Measurements from ENCODE around the gene KLHDC10. TPM values are rescaled to one million over a fixed set of nuclear protein-coding genes. Genes with fewer than 3 reads are reported as not detected.

The KLHDC10 gene
- total RNA-seq, 1 experiment from 2014 or later, result 21.6 TPM

GRCh38 chr7:130099331-130099730 is 29.0 kb downstream of the KLHDC10 start:
- ChIA-PET CTCF (no interaction called here), POLR2A (ENCODE audit: unreplicated experiment) (no interaction called here)
- no peak overlapping the region for H3K4me3 ChIP-seq (ENCODE audit: low read length)
- no peaks in the 10 kb centered on the region for H4K20me1 ChIP-seq (ENCODE audit: low read length)
- no peaks in the 10 kb centered on the region for H3K9me3 ChIP-seq (ENCODE audit: low read length)
- no peaks in the 10 kb centered on the region for H3K79me2 ChIP-seq (ENCODE audit: low read length)
- H3K27me3 ChIP-seq (ENCODE audit: low read length), result no peaks in the 10 kb centered on the region
- H3F3A ChIP-seq (ENCODE audit: low read length, unreplicated experiment), result no peaks in the 10 kb centered on the region
- no peak for DNase-seq
- no peaks in the 10 kb centered on the region for H3K36me3 ChIP-seq (ENCODE audit: low read depth, low read length)
- no peaks in the 10 kb centered on the region for H3K4me1 ChIP-seq (ENCODE audit: insufficient read depth, low read length)
- no peak overlapping the region for H3K27ac ChIP-seq (ENCODE audit: low read length)
- no peak overlapping the region for H3K9ac ChIP-seq (ENCODE audit: low read length)
- H3K4me2 ChIP-seq (ENCODE audit: low read length), result no peak overlapping the region
- no peak overlapping the region for H2AFZ ChIP-seq (ENCODE audit: low read length)
- intact Hi-C loops (cut with micrococcal nuclease), result no loop called here
- BruUV-seq (replicated peaks), result no TSS peak
- no peaks in the 10 kb centered on the region for H3K9me2 ChIP-seq (replicated peaks; ENCODE audit: low read length)
- no peak for TF ChIP-seq EZH2 (IDR thresholded peaks at IDR 0.05; ENCODE audit: low read length, unreplicated experiment)
- TF ChIP-seq EZH2phosphoT487 (IDR thresholded peaks at IDR 0.05; ENCODE audit: borderline replicate concordance, low read length), result no peak
- TF ChIP-seq CTCF (conservative IDR thresholded peaks at IDR 0.05; ENCODE audit: low read depth, low read length), result no peak
- no peak for ATAC-seq

- CTCF ChIA-PET, result no interaction called here
- no peak for TF ChIP-seq EZH2phosphoT487 (IDR thresholded peaks at IDR 0.05; ENCODE audit: borderline replicate concordance, low read length)
- TF ChIP-seq EZH2 (IDR thresholded peaks at IDR 0.05; ENCODE audit: low read length, unreplicated experiment), result no peak
- TF ChIP-seq CTCF (conservative IDR thresholded peaks at IDR 0.05; ENCODE audit: low read depth, low read length), result no peak
Observed at GRCh38 chr7:130102588-130102987, 32.3 kb downstream of the KLHDC10 start.

GRCh38 chr7:130107949-130108674 is 37.8 kb downstream of the KLHDC10 start:
- POLR2A ChIA-PET (ENCODE audit: unreplicated experiment), result interaction anchor here (0.6 kb wide), 1 partner anchor 12 kb away, joined by 5 read pairs; no protein-coding TSS in a partner anchor
- TF ChIP-seq CTCF (conservative IDR thresholded peaks at IDR 0.05; ENCODE audit: low read depth, low read length) (no peak), EZH2 (IDR thresholded peaks at IDR 0.05; ENCODE audit: low read length, unreplicated experiment) (no peak), EZH2phosphoT487 (IDR thresholded peaks at IDR 0.05; ENCODE audit: borderline replicate concordance, low read length) (no peak)
- H3K4me1 ChIP-seq (ENCODE audit: insufficient read depth, low read length), result no peaks in the 10 kb centered on the region
- ATAC-seq (no peak), DNase-seq (no peak)
- no peaks in the 10 kb centered on the region for H3K9me2 ChIP-seq (replicated peaks; ENCODE audit: low read length)
- H3K27ac ChIP-seq (ENCODE audit: low read length), result no peak overlapping the region
- H3K27me3 ChIP-seq (ENCODE audit: low read length), result no peaks in the 10 kb centered on the region
- H3K9ac ChIP-seq (ENCODE audit: low read length), result no peak overlapping the region
- no TSS peak for BruUV-seq (replicated peaks)
- H3K79me2 ChIP-seq (ENCODE audit: low read length), result no peaks in the 10 kb centered on the region
- no peaks in the 10 kb centered on the region for H3K9me3 ChIP-seq (ENCODE audit: low read length)
- H3K36me3 ChIP-seq (ENCODE audit: low read depth, low read length), result no peaks in the 10 kb centered on the region
- H4K20me1 ChIP-seq (ENCODE audit: low read length), result no peaks in the 10 kb centered on the region
- H3F3A ChIP-seq (ENCODE audit: low read length, unreplicated experiment), result no peaks in the 10 kb centered on the region
- H3K4me3 ChIP-seq (ENCODE audit: low read length), result no peak overlapping the region
- intact Hi-C loops (cut with micrococcal nuclease), result no loop called here
- CTCF ChIA-PET, result no interaction called here
- no peak overlapping the region for H2AFZ ChIP-seq (ENCODE audit: low read length)
- no peak overlapping the region for H3K4me2 ChIP-seq (ENCODE audit: low read length)

More at GRCh38 chr7:130102588-130102987, 32.3 kb downstream of the KLHDC10 start:
- no peaks in the 10 kb centered on the region for H3K79me2 ChIP-seq (ENCODE audit: low read length)
- POLR2A ChIA-PET (ENCODE audit: unreplicated experiment), result no interaction called here
- no peak overlapping the region for H3K27ac ChIP-seq (ENCODE audit: low read length)
- H3K4me3 ChIP-seq (ENCODE audit: low read length), result no peak overlapping the region
- no peak overlapping the region for H2AFZ ChIP-seq (ENCODE audit: low read length)
- H4K20me1 ChIP-seq (ENCODE audit: low read length), result no peaks in the 10 kb centered on the region
- ATAC-seq (no peak), DNase-seq (no peak)
- no peak overlapping the region for H3K4me2 ChIP-seq (ENCODE audit: low read length)
- intact Hi-C loops (cut with micrococcal nuclease), result no loop called here
- H3K4me1 ChIP-seq (ENCODE audit: insufficient read depth, low read length), result no peaks in the 10 kb centered on the region
- H3F3A ChIP-seq (ENCODE audit: low read length, unreplicated experiment), result no peaks in the 10 kb centered on the region
- H3K9me2 ChIP-seq (replicated peaks; ENCODE audit: low read length), result no peaks in the 10 kb centered on the region
- no peaks in the 10 kb centered on the region for H3K9me3 ChIP-seq (ENCODE audit: low read length)
- H3K36me3 ChIP-seq (ENCODE audit: low read depth, low read length), result no peaks in the 10 kb centered on the region
- no TSS peak for BruUV-seq (replicated peaks)
- no peak overlapping the region for H3K9ac ChIP-seq (ENCODE audit: low read length)
- H3K27me3 ChIP-seq (ENCODE audit: low read length), result no peaks in the 10 kb centered on the region
